Neural cell (in vitro differentiated cells): ENCODE results near the gene HS3ST1. TPM values are rescaled to one million over a fixed set of nuclear protein-coding genes. Genes with fewer than 3 reads are reported as not detected.

ENCODE experiments used
- H2AFZ ChIP-seq: fragments of 200-600, 300-800 bp; sonication (generic), shearing (Covaris generic); 2 replicates; pipeline ENCODE4 v1.6.0; 2014; ENCODE audit warnings: low read depth, mild to moderate bottlenecking, antibody characterized with exemption, low read length, moderate library complexity
- H3F3A ChIP-seq: fragments of 200-600 bp; shearing (Covaris generic); 2 replicates; pipeline ENCODE4 v1.6.1; 2016; ENCODE audit warnings: mild to moderate bottlenecking, moderate library complexity, mixed read lengths, antibody characterized with exemption, low read length; ENCODE audit not compliant: insufficient read depth, poor library complexity, severe bottlenecking
- H3K27ac ChIP-seq: fragments of 200-600, 300-800 bp; sonication (generic), shearing (Covaris generic); 2 replicates; pipeline ENCODE4 v1.5.1; 2014; ENCODE audit warnings: mild to moderate bottlenecking, low read length, moderate library complexity
- H3K27me3 ChIP-seq: fragments of 300-800, 200-600 bp; sonication (generic), shearing (Covaris generic); 2 replicates; pipeline ENCODE4 v1.6.0; 2014; ENCODE audit warnings: mild to moderate bottlenecking, low read depth, low read length, moderate library complexity; ENCODE audit not compliant: insufficient read depth
- H3K36me3 ChIP-seq: fragments of 300-800, 200-600 bp; sonication (generic), shearing (Covaris generic); 2 replicates; pipeline ENCODE4 v1.5.1; 2014; ENCODE audit warnings: mild to moderate bottlenecking, antibody characterized with exemption, low read length, moderate library complexity; ENCODE audit not compliant: insufficient read depth
- H3K4me2 ChIP-seq: fragments of 300-800, 200-600 bp; sonication (generic), shearing (Covaris generic); 2 replicates; pipeline ENCODE4 v1.6.0; 2014; ENCODE audit warnings: mild to moderate bottlenecking, low read length
- H3K4me3 ChIP-seq: fragments of 300-800, 200-600 bp; sonication (generic), shearing (Covaris generic); 2 replicates; pipeline ENCODE4 v1.5.1; 2014; ENCODE audit warnings: mild to moderate bottlenecking, low read length, moderate library complexity
- H3K79me2 ChIP-seq: fragments of 200-600 bp; shearing (Covaris generic); replicated peaks from 2 replicates; pipeline ENCODE4 v1.6.0; 2014; ENCODE audit warnings: mild to moderate bottlenecking, low read length, moderate library complexity; ENCODE audit not compliant: insufficient read depth
- H3K9ac ChIP-seq: fragments of 300-800, 200-600 bp; sonication (generic), shearing (Covaris generic); 2 replicates; pipeline ENCODE4 v1.6.1; 2016; ENCODE audit warnings: mild to moderate bottlenecking, low read length, mixed read lengths
- H3K9me2 ChIP-seq: fragments of 200-600 bp; shearing (Covaris generic); 2 replicates; pipeline ENCODE4 v1.6.1; 2016; ENCODE audit warnings: mild to moderate bottlenecking, low read length, mixed read lengths; ENCODE audit not compliant: insufficient read depth
- H3K9me3 ChIP-seq: fragments of 200-600, 300-800 bp; sonication (generic), shearing (Covaris generic); 2 replicates; pipeline ENCODE4 v1.6.1; 2016; ENCODE audit warnings: mild to moderate bottlenecking, mixed run types, low read length, moderate library complexity, mixed read lengths
- H4K20me1 ChIP-seq: fragments of 200-600 bp; shearing (Covaris generic); 2 replicates; pipeline ENCODE4 v1.6.1; 2016; ENCODE audit warnings: mild to moderate bottlenecking, mixed run types; ENCODE audit not compliant: insufficient read depth
- CTCF ChIP-seq: fragments of 450-650 bp; IDR thresholded peaks from 2 replicates; pipeline ENCODE4 v1.5.1; 2014; ENCODE audit warnings: antibody characterized with exemption, mild to moderate bottlenecking, moderate library complexity; ENCODE audit not compliant: poor library complexity, severe bottlenecking
- EP300 ChIP-seq: fragments of 450-650 bp; conservative IDR thresholded peaks from 2 replicates; pipeline ENCODE4 v1.6.1; 2014; ENCODE audit warnings: antibody characterized with exemption, mild to moderate bottlenecking, moderate library complexity; ENCODE audit not compliant: poor library complexity, severe bottlenecking
- EZH2 ChIP-seq: fragments of 200-600, 300-800 bp; shearing (Covaris generic), sonication (generic); IDR thresholded peaks from 2 replicates; pipeline ENCODE4 v1.6.1; 2014; ENCODE audit warnings: antibody characterized with exemption, low read length, borderline replicate concordance, mild to moderate bottlenecking; ENCODE audit not compliant: insufficient read depth, poor library complexity, severe bottlenecking
- MXI1 ChIP-seq: fragments of 450-650 bp; conservative IDR thresholded peaks from 2 replicates; pipeline ENCODE4 v1.6.1; 2014; ENCODE audit warnings: antibody characterized with exemption, mild to moderate bottlenecking; ENCODE audit not compliant: poor library complexity, severe bottlenecking
- POLR2AphosphoS5 ChIP-seq: IDR thresholded peaks from 2 replicates; pipeline ENCODE4 v1.6.1; 2012
- RAD21 ChIP-seq: fragments of 450-650 bp; conservative IDR thresholded peaks from 2 replicates; pipeline ENCODE4 v1.6.1; 2014; ENCODE audit warnings: antibody characterized with exemption, mild to moderate bottlenecking, moderate library complexity
- REST ChIP-seq: IDR thresholded peaks from 2 replicates; pipeline ENCODE4 v1.6.1; 2012; ENCODE audit warnings: borderline replicate concordance
- SMC3 ChIP-seq: fragments of 450-650 bp; conservative IDR thresholded peaks from 2 replicates; pipeline ENCODE4 v1.6.1; 2014; ENCODE audit warnings: antibody characterized with exemption, mild to moderate bottlenecking, moderate library complexity; ENCODE audit not compliant: poor library complexity
- TAF1 ChIP-seq: IDR thresholded peaks from 2 replicates; pipeline ENCODE4 v1.6.1; 2012; ENCODE audit warnings: low read depth
- polyA plus RNA-seq: library from polyadenylated mRNA; depleted of rRNA; stranded (reverse); fragments of >200 nt; gene quantifications from 2 replicates; pipeline ENCODE4 v1.2.3, GENCODE V29; 2014

The HS3ST1 gene
- polyA plus RNA-seq, 1 donor from 2014 or later: 0.35 TPM

- no peak overlapping the region for H2AFZ ChIP-seq
- H3K9ac ChIP-seq: no peak overlapping the region
- H3K9me2 ChIP-seq: no peaks in the 10 kb centered on the region
- no peaks in the 10 kb centered on the region for H3K36me3 ChIP-seq
- no peaks in the 10 kb centered on the region for H3K79me2 ChIP-seq
- H3K27me3 ChIP-seq: no peaks in the 10 kb centered on the region
- no peaks in the 10 kb centered on the region for H4K20me1 ChIP-seq
- no peak overlapping the region for H3K4me3 ChIP-seq
- TF ChIP-seq POLR2AphosphoS5 (no peak), REST (no peak), TAF1 (no peak), EZH2 (no peak), RAD21 (no peak), MXI1 (no peak), SMC3 (no peak), EP300 (no peak), CTCF (no peak)
- no peaks in the 10 kb centered on the region for H3F3A ChIP-seq
- no peaks in the 10 kb centered on the region for H3K9me3 ChIP-seq
- no peak overlapping the region for H3K4me2 ChIP-seq
- no peak overlapping the region for H3K27ac ChIP-seq
These were observed 45.5 kb upstream of the HS3ST1 start for GRCh38 chr4:11474146-11474545.

GRCh38 chr4:11472535-11472934, 43.8 kb upstream of the HS3ST1 start:
- H3K9me2 ChIP-seq: no peaks in the 10 kb centered on the region
- no peaks in the 10 kb centered on the region for H3K9me3 ChIP-seq
- H2AFZ ChIP-seq: no peak overlapping the region
- no peaks in the 10 kb centered on the region for H3K79me2 ChIP-seq
- no peak overlapping the region for H3K9ac ChIP-seq
- H3K4me2 ChIP-seq: no peak overlapping the region
- H3K4me3 ChIP-seq: peak overlapping the region; percentile 14
- no peaks in the 10 kb centered on the region for H4K20me1 ChIP-seq
- H3K27ac ChIP-seq: peak overlapping the region; percentile 28
- H3F3A ChIP-seq: no peaks in the 10 kb centered on the region
- no peaks in the 10 kb centered on the region for H3K36me3 ChIP-seq
- H3K27me3 ChIP-seq: no peaks in the 10 kb centered on the region
- TF ChIP-seq SMC3: no peak
- TF ChIP-seq EP300: peak; percentile 52
- no peak for TF ChIP-seq TAF1
- no peak for TF ChIP-seq MXI1
- TF ChIP-seq RAD21: no peak
- TF ChIP-seq CTCF: no peak
- peak; percentile 91 for TF ChIP-seq REST
- TF ChIP-seq POLR2AphosphoS5: peak; percentile 69
